GM19468 (cell line): ENCODE results near the gene LRRC57.

Source experiments
- ATAC-seq: cut with Tn5 transposase; IDR thresholded peaks from one replicate; pipeline ENCODE4 v1.9.1; 2021; ENCODE audit warnings: mild to moderate bottlenecking, moderate library complexity, moderate number of reproducible peaks; ENCODE audit not compliant: unreplicated experiment; ENCODE audit errors: extremely low read depth

The LRRC57 gene

GRCh38 chr15:42553554-42553953 is 5.0 kb upstream of the LRRC57 start:
- ATAC-seq = no peak

DNA sequence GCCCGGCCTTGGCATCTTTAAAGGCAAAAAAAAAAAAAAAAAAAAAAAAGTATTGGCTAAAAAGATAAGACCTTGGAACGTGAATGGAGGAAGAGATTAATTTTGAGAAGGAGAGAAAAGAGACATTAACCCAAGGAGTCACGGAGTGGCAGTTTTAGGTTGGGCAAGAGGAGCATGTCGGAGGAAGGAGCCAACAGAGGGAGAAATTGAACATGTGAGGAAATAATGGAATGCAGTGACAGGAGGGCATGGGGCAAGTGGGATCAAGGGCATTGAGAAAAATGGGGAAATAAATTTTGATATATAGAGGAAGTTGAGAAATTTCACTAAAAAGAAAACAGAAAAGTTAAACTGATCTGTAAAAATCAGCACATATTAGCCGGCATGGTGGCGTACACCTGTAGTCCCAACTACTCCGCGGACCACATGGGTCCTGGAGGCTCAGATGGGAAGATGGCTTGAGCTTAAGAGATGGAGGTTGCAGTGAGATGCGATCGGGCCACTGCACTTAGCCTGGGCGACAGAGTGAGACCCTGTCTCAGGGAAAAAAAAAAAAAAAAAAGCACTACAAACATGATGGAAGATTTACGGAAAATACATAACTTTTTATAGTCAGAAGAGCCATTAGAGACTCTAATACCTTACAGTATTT is 1.3 kb upstream of the LRRC57 start:
- no peak for ATAC-seq

DNA sequence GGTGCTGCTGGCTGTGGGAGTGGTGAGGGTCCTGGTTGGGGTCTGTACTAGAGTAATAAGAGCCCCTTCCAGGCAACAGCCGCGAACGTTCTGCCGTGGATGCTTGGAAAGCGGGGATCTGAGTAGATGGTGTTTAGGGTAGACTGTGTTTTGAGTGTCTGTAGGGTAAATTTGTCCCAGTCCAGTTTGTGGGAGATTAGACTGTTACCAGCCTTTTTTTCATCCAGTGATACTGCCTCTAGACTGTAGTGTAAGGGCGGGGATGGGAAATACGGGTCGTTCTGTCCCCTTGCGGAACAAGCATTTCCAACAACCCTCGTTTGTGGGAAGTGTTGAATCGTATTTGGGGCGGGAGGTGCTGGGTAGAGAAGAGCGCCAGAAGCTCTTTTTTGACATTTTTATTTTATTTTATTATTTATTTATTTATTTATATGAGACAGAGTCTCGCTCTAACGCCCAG is 469 bp upstream of the LRRC57 start:
- peak; percentile 6 for ATAC-seq

- no peak for ATAC-seq
Observed at GRCh38 chr15:42547918-42548248, 710 bp downstream of the LRRC57 start.

GRCh38 chr15:42544853-42545629 is 3.6 kb downstream of the LRRC57 start:
- no peak for ATAC-seq

GRCh38 chr15:42533246-42533645 is 15.3 kb downstream of the LRRC57 start:
- ATAC-seq = no peak

GRCh38 chr15:42528970-42529369 is 19.6 kb downstream of the LRRC57 start:
- no peak for ATAC-seq

DNA sequence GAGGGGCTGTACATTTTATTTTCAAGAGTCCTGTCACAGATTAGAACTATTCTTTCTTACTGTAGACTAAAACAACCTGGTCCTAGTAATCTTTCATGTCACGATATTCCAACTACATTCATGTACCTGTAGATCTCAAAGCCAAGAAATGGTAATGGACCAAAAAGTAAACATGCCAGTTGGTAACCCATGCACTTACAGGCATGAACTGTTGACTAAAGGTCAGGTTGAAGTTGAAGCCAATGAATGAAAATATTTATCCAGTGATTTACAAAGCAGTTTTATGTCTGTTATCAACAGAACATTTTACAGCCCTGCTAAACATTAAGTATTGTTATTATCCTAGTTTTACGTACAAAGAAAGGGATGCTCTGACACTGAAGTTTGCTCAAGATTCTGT is 25.3 kb downstream of the LRRC57 start:
- no peak for ATAC-seq

DNA sequence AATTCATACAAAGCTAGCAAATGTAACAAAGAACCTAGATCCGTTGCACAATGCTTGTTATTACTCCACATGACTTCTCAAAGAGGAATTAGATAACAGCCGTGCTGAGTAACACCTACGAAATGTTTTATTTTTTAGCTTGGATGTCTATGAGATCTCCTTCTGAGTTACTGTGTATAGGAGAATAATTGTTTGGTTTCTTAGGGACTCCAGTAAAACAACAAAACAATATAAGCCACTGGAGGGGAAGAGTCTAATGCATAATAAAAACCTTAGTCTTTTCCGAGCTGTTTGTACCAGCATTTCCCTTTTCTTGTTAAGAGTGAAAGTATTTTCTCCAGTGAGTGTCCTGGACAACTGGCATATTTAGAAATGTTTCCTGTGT is 37.6 kb downstream of the LRRC57 start:
- no peak for ATAC-seq

GRCh38 chr15:42510258-42511006 is 38.2 kb downstream of the LRRC57 start:
- ATAC-seq = no peak

GRCh38 chr15:42508263-42508690 is 40.3 kb downstream of the LRRC57 start:
- ATAC-seq = no peak

GRCh38 chr15:42507514-42507913 is 41.1 kb downstream of the LRRC57 start:
- ATAC-seq = no peak

GRCh38 chr15:42504631-42505030 is 44.0 kb downstream of the LRRC57 start:
- no peak for ATAC-seq

GRCh38 chr15:42503825-42504224 is 44.8 kb downstream of the LRRC57 start:
- no peak for ATAC-seq

DNA sequence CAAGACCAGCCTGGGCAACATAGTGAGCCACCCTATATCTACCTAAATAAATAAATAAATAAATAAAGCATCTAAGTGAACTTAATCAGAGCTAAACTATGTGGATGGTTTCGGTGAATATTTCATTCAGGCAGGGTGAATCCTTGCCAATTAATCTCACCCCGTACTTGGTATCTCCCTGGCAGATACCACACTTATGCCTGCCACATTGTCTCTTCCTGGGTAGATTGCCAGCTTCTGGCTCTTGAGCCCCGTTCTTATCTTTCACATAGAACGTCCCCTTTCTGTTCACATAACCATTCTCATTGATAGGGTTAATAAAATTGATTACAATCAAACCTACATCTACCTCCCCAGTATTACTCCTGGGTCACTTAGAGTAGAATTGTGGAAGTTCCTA is 46.1 kb downstream of the LRRC57 start:
- no peak for ATAC-seq

DNA sequence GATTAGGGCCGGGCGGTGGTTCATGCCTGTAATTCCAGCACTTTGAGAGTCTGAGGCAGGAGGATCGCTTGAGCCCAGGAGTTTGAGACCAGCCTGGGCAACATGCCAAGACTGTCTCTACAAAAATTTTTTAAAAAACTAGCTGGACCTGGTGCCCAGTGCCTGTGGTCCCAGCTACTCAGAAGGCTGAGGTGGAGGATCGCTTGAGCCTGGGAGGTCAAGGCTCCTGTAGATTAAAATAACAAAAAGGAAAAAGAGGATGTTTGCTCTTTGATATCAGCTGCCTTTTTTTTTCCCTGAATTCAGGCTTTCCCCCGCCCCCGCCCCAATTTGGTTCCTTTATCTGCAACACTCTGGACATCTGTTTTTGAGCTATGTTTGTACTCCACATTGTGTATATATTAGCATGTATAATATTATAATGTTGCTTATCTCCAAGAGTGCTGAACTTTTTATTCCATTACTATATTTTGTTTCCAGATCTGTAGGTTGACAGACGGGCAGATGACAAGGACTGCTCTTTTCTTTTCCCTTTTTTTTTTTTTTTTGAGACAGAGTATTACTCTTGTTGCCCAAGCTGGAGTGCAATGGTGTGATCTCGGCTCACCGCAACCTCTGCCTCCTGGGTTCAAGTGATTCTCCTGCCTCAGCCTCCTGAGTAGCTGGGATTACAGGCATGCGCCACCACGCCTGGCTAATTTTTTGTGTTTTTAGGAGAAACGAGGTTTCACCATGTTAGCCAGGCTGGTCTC is 48.6 kb downstream of the LRRC57 start:
- no peak for ATAC-seq

DNA sequence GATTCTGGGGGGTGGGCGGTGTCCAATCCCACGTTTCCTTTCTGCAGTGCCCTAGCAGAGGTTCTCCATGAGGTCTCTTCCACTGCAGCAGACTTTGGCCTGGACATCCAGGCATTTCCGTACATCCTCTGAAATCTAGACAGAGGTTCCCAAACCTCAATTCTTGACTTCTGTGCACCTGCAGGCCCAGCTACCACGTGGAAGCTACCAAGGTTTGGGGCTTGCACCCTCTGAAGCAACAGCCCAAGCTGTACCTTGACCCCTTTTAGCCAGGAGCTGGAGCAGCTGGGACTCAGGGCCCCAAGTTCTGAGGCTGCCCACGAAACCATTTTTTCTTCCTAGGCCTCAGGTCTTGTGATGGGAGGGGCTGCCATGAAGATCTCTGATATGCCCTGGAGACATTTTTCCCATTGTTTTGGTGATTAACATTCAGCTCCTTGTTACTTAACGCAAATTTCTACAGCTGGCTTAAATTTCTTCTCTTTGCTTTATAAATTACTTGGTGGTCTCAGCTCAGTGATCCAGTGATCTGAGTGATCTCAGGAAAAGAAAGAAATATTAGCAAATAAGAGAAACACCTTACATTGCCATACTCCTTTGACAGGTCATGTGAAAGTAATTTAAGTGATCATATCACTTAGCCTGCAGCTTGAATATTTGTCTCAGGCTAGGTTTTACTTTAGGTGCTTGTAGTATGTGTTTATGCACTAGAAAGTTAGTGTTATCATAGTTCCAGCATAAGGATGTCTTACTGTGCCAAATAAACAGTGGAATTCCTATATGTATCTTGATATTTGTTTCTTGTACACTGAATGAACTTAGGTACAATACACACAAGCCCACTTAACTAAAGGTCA is 50.2 kb downstream of the LRRC57 start:
- ATAC-seq = no peak

- ATAC-seq = peak; percentile 77
Observed at GRCh38 chr15:42495361-42496212, 53.0 kb downstream of the LRRC57 start, which contains the start of gene SNAP23. Gene SNAP23, plus strand, starts transcription at chr15:42495634. Its CDS starts 16,213 bp downstream, at chr15:42511847.

DNA sequence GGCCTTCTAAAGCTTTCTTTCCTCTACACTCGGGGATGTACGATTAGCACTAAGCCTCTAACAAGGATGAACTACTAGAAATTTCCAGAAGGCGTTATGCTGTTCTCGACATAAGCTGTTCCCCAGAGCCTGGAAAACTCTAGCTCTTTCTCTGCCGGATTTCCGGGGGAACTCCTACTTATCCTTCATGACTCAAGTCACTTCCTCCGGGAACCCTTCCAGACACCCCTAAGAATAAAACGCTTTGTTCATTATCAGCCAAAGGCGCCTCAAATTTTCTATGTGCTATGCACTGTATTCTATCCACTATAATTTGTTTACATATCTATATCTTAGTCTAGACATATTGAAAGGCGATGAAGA is 53.6 kb downstream of the LRRC57 start:
- no peak for ATAC-seq
